DMS53 treated with DMSO at 0.1 percent for 48 hours (cell line): ENCODE results near the gene C6orf132.
"Not testable (repeated sequence)": the region's sequence is repeated elsewhere in the genome, so short reads cannot be mapped to it uniquely, and the experiment has no call there.

Experiments
- DNase-seq: peaks from one replicate; lab custom pipeline; 2025; ENCODE audit not compliant: unreplicated experiment; lab: John Stamatoyannopoulos, UW

The C6orf132 gene

DNA sequence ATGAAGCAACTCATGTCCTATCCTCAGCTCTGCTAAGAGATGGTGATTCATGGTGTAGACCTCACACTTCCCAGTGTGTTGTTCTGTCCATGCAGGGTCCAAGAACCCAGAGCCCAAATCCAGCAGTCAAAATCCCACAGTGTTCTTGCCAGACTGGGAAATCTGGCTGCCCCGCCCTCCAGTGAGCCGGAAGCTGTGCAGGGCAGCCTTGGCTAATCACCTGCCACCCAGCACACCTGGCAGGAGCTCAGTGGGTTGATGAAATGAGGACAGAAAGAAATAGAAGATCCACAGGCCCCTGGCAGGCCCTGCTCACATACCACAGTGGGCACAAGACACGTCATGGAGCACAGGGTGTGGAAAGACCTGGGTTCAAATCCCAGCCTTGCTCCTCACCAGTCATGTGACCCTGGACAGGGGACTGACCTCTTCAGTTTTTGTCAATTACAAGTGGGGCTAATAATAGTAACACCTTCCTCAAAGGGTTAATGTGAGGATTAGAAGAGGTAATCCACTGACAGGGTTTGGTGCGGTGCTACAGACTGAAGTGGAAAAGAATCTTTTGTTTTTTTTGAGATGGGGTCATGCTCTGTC, 17.1 kb upstream of the C6orf132 start:
- DNase-seq, result no peak

- no peak for DNase-seq
Measured at GRCh38 chr6:42158631-42159030, 16.2 kb upstream of the C6orf132 start.

GRCh38 chr6:42158011-42158410, 15.6 kb upstream of the C6orf132 start:
- no peak for DNase-seq

DNA sequence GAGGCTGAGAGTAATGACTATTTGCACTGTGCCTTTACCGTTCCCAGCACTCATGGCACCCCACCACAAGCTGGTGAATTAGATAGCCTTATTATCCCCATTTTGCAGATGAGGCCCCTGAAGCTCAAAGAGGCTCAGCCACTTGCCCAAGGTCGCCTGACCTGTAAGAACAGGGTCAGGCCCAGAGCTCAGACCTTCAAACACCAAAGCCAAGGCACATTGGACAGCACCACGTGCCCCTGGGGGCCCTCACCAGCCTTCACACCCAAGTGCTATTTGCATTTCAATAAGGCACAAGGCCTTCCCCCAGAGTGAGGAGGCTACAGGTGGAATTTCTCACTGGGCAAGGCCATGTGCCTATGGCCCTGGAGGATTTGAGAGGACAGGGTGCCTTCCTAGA, 14.2 kb upstream of the C6orf132 start:
- DNase-seq, result no peak

DNA sequence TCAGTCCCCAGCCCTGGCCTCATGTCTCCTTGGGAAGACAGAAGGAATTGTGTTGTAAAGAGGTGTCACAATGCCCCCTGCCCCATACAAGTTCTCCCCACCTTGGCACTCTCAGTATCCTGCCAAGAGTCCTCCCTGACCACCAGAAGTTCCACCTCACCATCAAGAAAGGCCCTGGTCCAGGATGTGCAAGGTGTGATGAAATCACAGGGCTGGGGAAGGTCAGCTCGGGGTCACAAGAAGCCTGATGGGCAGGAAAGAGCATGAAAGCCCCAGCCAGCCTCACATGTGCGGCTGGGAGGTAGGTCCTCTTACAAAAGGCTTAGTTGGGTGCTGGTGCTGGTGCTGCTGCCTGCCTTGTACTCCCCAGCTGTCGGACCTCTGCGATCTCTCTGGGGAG, 12.9 kb upstream of the C6orf132 start:
- no peak for DNase-seq

GRCh38 chr6:42154461-42155209, 12.2 kb upstream of the C6orf132 start:
- no peak for DNase-seq

- DNase-seq, result no peak
Measured at GRCh38 chr6:42153921-42154320, 11.5 kb upstream of the C6orf132 start.

DNA sequence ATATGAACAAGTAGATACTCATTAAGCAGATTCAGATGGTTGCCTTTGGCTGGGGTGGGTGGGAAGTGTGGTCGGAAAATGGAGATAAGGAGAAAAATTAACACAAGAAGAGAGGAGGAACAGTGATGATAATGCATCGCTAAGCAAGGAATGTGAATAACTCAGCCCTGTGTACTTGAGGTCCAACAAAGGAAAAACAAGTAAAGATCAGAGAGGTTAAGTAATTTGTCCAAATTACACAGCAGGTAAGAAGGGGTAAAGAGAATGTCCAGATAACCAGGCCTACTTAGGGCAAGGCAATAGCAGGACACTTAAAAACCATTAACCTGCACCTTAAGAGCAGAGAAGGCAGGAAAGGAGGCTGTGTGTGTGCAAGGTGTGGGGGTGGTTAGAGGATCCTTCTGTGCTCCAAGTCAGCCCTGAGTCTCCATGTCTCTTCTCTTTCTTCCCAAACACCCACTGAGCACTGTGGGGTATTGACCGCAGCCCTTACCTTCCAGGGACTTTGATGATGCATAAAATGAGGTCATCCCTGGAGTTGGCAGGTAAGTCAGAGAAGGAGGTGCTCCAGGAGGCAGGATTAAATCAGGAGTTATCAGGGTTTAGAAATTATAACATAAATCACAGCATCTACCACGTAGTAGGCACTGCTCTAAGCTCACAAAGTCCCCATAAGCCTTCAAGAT, 10.3 kb upstream of the C6orf132 start:
- not testable (repeated sequence) for DNase-seq

- no peak for DNase-seq
Measured at GRCh38 chr6:42152024-42152423, 9.6 kb upstream of the C6orf132 start.

DNA sequence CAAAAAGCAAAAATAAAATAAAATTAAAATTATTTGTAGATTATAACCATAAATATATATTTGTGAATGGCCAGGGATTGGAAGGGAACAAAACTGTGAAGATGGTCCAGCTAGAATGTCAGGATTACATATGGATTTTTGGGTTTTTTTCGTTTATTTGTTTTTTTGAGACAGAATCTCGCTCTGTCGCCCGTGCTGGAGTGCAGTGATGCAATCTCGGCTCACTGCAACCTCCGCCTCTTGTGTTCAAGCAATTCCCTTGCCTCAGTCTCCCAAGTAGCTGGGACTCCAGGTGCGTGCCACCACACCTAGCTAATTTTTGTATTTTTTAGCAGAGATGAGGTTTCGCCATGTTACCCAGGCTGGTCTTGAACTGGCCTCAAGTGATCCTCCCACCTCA, 7.8 kb upstream of the C6orf132 start:
- DNase-seq, result no peak

GRCh38 chr6:42148058-42148457, 5.6 kb upstream of the C6orf132 start:
- DNase-seq, result no peak

- DNase-seq, result no peak
Measured at GRCh38 chr6:42147138-42147562, 4.7 kb upstream of the C6orf132 start.

GRCh38 chr6:42141603-42142117, 760 bp downstream of the C6orf132 start:
- DNase-seq, result no peak

DNA sequence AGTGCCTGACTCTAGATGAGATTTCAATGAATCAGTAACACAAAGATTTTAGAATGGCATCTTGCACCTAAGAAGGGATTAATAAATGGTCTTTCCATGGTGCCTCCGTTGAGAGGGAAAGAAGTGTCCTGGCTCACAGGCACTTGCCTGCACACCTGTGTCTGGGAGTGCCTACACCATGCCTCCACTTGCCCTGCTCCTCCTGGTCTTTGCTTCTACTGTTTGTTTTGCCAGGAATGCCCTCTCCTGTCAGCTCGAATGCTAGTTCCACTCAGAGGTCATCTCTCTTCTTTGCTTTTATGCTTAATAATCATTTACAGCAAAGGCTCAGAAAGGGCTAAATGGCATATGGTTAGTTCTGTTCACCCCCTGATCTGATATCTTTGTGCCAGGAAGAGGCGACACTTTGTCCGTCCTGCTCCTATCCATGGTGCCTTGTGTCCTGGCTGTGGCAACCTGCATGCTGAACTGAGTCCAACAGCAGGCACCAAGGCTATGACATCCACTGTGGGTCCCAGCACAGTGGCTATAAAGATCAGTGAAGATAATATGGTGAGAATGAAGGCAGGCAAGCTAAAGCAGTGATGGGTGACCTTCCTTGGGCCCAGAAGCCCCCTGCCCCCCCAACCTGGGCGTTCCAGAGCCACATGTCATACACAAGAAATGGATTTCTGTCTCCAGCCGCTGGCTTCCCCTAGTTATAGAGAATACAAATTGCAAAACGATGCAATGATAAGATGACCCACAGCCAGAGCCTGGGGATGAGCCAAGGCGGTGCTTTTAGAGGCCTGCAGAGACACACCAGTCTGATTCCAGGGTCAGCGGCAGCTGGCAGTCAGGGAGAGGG, 1.4 kb downstream of the C6orf132 start:
- no peak for DNase-seq

GRCh38 chr6:42140032-42140431, 2.4 kb downstream of the C6orf132 start:
- DNase-seq, result no peak

DNA sequence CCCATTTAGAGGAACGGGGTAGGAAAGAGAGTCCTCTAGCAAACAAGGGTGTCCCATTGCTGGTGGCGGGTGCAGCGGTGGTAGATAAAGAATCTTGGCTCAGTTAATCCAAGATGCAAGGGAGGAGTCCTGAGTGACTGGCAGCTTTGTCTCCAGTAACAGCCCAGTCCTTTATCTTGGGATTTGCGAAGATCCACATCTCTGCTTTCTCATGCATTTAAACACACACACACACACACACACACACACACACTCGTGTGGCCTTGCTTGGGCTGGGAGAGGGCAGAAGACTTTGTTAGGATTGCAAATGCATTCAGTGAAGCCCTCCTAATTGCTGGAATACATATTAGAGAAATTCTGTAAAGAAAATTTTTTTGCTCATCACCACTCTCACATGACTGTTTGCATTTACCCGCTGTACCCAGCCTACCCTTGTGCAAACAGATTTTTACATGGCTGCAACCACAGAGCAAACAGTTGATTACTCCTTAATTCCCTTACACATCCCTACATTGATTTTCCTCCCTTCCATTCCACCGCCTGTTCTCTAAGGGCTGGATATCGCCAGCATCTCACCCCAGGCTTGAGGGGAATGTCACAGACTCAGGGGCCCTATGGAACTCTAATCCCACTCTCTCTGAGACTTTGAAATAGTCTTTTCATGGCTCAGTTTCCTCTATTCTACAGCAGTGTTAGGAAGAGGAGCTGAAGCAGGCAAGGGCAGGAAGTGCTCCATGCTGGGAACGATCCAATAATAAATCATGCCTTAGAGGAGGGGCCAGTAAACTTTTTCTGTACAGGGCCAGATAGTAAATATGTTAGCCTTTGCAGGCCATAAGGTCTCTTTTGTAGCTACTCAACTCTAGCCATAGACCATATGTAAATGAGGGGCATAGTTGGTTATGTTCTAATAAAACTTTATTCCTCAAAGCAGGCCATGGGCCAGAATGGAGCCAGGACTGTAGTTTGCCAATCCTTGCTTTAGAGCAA, 3.5 kb downstream of the C6orf132 start:
- DNase-seq, result no peak

- DNase-seq, result no peak
Measured at GRCh38 chr6:42138190-42138589, 4.2 kb downstream of the C6orf132 start.

DNA sequence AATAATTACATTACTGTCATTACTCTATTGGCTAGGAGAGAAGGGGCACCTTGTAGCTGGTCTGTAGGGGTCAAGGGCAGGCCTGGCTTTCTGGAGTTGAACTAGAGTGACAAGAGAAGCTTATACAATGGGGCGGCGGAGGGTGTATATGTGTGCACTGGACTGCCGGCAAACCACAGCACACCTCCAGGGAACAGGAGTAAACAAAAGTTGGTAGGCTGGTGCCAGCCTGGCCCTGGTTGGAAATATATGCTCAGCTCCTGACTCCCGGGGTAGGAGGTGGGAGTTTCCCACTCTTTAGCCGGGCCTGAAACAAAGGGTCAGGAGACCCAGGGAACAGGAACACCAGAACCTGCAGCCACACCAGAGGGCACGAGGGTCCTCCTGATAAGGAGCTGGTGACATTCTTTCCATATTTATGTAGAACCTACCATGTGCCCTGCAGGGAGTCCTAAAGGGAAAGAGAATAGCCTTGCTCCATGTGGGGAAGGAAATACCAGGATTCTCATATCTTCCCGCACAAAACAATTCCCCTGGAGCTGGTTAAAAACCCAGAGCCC, 5.1 kb downstream of the C6orf132 start:
- no peak for DNase-seq

DNA sequence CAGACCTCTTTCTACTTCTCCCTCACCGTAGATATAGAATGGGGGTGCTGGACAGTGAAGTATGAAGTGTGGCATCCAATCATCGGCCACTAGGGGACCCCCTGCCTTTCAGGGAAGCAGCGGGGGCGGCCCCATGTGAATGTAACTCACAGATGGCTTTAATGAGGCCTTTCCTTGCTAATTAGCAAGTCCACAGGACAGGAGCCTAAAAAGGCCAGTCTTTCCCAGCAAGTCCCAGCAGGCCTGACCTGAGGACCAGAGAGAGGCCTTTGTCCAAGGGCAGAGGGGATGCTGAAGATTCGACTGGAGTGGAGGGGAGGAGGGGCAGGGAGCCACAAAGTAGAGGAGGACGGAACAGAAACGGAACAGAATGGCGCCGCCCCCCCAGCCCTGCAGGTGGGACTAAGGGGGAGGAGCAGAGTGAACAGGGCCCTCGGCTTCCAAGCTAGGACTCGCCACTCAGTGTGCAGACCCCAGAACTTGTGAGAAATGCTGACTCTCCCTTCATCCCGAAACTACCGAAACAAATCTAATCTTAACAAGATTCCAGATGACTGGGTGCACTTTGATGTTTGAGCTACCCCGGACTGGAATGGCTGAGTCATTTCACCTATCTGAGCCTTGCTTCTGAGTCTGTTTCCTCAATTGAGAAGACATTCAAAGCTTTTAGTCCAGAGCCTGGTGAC, 5.8 kb downstream of the C6orf132 start:
- DNase-seq, result no peak
